ENCODE results near the gene BPI.

GRCh38 chr20:38369389-38369788 is 65.4 kb downstream of the BPI start:
- TF ChIP-seq CTCF (conservative IDR thresholded peaks at IDR 0.05 in 1 of 2, IDR thresholded peaks at IDR 0.05 in 1 of 2; ENCODE audit: low read depth in 1 of 2, low read length in 2 of 2): no peak
- TF ChIP-seq EZH2 (IDR thresholded peaks at IDR 0.05; ENCODE audit: low read length, missing control alignments): no peak

Measured in fibroblast of lung (primary cell).